GM19468 (cell line): ENCODE data around the gene ASS1.
"Not testable (repeated sequence)": the region's sequence is repeated elsewhere in the genome, so short reads cannot be mapped to it uniquely, and the experiment has no call there.

Experiments used
- ATAC-seq: cut with Tn5 transposase; IDR thresholded peaks from one replicate; pipeline ENCODE4 v1.9.1; 2021; ENCODE audit warnings: mild to moderate bottlenecking, moderate library complexity, moderate number of reproducible peaks; ENCODE audit not compliant: unreplicated experiment; ENCODE audit errors: extremely low read depth

Gene ASS1

GRCh38 chr9:130444565-130445221 lies at the start of gene ASS1:
Gene ASS1 (plus strand): TSS chr9:130444961. CDS start chr9:130452229, 7,268 bp downstream.
- no peak for ATAC-seq

- no peak for ATAC-seq
Observed at GRCh38 chr9:130395810-130396435, 48.8 kb upstream of the ASS1 start.

GRCh38 chr9:130396581-130396980 lies 48.2 kb upstream of the ASS1 start:
- no peak for ATAC-seq

- no peak for ATAC-seq
Observed at GRCh38 chr9:130398487-130399240, 46.1 kb upstream of the ASS1 start.

GRCh38 chr9:130399768-130400167 lies 45.0 kb upstream of the ASS1 start:
- ATAC-seq: no peak

- ATAC-seq: no peak
Observed at GRCh38 chr9:130400870-130401269, 43.9 kb upstream of the ASS1 start.

GRCh38 chr9:130401742-130402141 lies 43.0 kb upstream of the ASS1 start:
- not testable (repeated sequence) for ATAC-seq

GRCh38 chr9:130402243-130402642 lies 42.5 kb upstream of the ASS1 start:
- no peak for ATAC-seq

GRCh38 chr9:130402645-130403440 lies 41.9 kb upstream of the ASS1 start:
- ATAC-seq: no peak

- no peak for ATAC-seq
Observed at GRCh38 chr9:130405657-130406257, 39.0 kb upstream of the ASS1 start.

GRCh38 chr9:130406278-130406895 lies 38.4 kb upstream of the ASS1 start:
- ATAC-seq: no peak

- ATAC-seq: no peak
Observed at GRCh38 chr9:130407916-130408663, 36.7 kb upstream of the ASS1 start.

- ATAC-seq: no peak
Observed at GRCh38 chr9:130408669-130409068, 36.1 kb upstream of the ASS1 start.

- ATAC-seq: no peak
Observed at GRCh38 chr9:130409246-130409645, 35.5 kb upstream of the ASS1 start.

- no peak for ATAC-seq
Observed at GRCh38 chr9:130410443-130410842, 34.3 kb upstream of the ASS1 start.

GRCh38 chr9:130411566-130411915 lies 33.2 kb upstream of the ASS1 start:
- no peak for ATAC-seq

GRCh38 chr9:130414081-130414731 lies 30.6 kb upstream of the ASS1 start:
- ATAC-seq: no peak

- no peak for ATAC-seq
Observed at GRCh38 chr9:130414910-130415746, 29.6 kb upstream of the ASS1 start.
